HG03045 (cell line): ENCODE data around the gene NEUROD1.

ENCODE experiments used
- ATAC-seq: cut with Tn5 transposase; IDR thresholded peaks from one replicate; pipeline ENCODE4 v1.9.1; 2021; ENCODE audit warnings: mild to moderate bottlenecking, moderate library complexity; ENCODE audit not compliant: unreplicated experiment

NEUROD1 gene

DNA sequence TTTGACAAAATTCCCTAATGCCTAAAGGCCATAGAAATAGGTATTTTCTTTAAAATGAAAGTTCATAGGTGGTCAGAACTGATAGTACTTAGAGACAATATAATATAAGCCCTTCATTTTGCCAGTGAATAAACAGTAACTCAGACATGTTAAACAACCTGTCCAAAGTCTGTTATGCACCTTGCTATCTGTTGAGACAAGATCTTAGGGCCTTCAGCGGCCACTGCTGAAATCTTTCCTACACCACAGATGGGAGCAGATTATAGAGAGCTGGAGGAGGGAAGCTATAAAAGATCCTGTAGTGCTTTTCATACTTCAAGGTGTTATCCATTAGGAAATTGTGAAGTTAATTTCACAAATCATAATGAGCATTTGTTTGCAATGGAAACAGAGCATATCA is 37.2 kb downstream of the NEUROD1 start:
- no peak for ATAC-seq

- ATAC-seq = no peak
Measured at GRCh38 chr2:181642086-181642485, 38.2 kb downstream of the NEUROD1 start.

- no peak for ATAC-seq
Measured at GRCh38 chr2:181639686-181640085, 40.6 kb downstream of the NEUROD1 start.

DNA sequence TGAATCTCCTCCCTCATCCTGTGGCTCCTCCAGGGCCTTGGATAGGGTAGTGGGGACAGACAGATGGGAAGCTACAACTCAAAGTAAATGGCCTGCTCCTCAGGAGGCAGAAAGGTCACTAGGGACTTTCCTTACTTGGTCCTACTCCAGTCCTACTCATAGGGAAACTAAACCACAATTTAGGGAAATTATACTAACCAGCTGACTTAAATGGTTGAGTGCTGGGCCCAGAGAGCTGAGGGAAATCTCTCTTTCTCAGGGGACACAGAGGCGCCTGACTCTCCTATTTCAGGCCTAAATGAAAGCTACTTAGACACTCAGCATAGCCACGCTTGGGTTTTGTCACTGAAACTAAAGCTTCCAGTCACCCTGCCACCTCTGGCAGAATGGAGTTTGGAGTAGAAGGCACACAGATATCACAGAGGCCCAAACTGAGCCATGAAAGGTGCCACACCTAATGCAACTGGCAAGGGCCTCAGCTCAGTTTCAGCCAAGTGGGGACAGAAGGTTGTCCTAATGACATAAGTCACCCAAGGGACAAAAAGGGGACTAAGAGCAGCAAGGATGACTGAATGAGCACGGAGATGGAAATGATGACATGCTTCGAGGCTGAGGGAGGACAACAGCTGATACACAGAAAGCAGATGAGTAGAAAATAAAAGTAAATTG is 47.5 kb downstream of the NEUROD1 start:
- peak; percentile 91 for ATAC-seq

DNA sequence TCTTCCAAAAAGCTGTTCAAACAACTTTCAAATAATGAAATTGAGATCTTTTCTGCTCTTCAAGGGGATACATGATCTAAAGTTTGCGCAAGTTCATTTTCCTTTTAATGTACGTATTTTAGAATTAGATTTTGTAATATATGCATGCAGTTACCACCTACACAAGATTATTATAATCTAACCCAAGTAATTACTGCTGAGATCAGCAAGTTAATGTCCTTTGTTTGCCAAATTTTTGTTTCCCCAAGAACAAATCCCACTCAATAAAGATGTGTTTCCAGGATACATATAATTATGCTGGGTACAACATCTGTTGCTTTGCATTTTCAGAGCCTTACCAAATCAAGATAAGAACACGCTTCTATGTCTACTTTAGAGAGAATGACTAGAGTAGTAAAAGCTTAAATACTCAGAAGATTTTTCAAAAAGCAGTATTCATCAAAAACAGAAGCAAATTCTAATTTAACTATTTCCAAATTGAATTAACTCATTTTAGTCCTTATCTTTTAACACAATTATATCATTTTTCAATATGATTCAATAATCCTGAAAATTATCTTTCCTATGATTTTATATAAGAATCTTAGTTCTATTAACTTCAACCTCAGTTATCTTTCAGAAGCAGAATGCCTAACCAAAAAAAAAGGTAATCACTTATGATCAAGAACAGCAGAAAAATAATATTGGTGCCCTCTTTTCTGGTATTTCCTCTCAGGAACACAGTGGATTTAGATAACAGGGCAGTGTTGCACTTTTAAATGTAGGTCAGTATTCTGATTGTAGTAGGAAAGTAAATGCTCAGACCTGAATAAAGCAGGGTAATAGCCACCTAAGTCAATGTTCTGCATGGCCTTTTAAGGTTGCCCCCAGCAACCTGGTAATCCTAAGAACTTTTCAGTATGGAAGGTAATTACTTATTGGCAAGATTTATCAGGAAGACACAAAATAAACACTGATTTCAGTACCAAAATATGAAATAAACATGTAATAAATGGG is 51.4 kb downstream of the NEUROD1 start:
- no peak for ATAC-seq

- ATAC-seq = no peak
Measured at GRCh38 chr2:181627545-181627944, 52.8 kb downstream of the NEUROD1 start.

DNA sequence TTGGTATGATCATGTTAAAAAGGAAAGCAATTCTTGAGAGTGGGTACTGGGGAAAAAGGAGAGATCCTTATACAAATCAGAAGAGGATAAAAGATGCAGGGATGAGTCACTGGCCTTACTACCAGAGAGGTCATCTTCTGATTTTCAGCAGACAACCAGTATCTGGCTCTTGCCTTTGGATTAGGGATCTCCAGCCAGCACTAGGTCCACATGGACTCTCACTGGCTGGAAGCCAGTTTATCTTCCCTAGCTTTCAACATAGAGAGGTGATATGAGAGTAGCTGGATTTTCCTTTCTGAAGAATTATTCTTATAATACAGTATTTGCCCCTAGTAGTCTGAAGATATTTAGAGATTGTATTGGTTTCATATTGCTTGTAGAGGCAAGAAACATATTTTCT is 53.6 kb downstream of the NEUROD1 start:
- no peak for ATAC-seq
